NCI-H2227 (cell line): ENCODE results near the gene RCE1.
A peak's percentile ranks its signal among the peaks of the same experiment; 100 is the strongest.

ENCODE experiments used
- DNase-seq: peaks from one replicate; lab custom pipeline; 2025; ENCODE audit not compliant: unreplicated experiment; lab: John Stamatoyannopoulos, UW

Gene RCE1

DNA sequence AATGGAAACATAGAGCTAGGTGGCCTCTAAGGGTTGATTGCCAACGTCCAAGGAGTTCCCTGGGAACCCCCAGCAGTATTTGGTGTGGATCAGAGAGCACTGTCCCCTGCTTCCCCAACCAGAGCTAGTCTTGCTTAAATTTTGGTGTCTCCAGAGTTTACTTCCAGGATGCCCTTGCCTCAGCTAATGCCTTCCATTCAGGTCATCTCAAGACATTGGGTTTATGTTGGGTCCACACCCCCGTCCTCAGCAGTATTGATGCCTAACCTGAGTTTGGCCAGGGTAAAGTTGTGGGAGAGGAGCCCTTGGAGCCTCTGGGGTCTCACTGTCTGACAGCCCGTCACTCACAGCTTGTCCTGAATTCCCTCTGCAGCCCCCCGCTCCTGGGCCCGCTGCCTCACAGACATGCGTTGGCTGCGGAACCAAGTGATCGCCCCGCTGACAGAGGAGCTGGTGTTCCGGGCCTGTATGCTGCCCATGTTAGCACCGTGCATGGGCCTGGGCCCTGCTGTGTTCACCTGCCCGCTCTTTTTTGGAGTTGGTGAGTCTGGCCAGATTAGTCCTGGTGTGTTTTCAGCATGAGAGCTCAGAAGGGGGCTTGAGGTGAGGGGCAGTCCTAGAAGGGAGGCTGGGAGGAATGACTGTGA is 1.4 kb downstream of the RCE1 start:
- DNase-seq = no peak

DNA sequence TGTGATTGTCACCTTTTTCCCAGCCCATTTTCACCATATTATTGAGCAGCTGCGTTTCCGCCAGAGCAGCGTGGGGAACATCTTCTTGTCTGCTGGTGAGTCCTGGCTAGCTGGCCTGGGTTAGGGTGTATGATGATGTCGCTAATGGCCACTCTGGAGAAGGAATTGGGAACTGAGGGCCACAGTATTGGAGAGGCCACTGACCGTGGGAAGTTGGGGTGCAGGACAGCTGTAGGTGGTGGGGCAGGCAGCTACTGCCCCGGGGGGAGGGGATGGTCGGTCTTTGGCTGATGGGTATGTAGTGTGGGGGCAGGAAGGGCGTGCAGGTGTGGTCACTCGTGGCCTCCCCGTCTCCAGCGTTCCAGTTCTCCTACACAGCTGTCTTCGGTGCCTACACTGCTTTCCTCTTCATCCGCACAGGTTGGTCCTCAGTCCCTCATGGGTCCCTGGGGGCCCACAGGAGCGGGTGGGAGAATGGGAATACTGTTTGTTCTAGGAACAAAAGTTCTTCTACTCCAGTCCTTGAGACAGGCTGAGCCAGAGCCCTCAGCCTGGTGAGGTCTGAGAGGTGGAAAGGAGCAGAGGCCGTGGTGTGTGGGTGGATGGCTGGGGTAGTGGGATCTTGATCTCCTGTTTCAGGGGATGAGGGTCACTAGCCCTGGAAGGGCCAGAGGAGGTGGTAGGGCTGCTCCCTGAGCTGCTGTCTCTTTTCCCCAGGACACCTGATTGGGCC is 2.1 kb downstream of the RCE1 start:
- DNase-seq = no peak

DNA sequence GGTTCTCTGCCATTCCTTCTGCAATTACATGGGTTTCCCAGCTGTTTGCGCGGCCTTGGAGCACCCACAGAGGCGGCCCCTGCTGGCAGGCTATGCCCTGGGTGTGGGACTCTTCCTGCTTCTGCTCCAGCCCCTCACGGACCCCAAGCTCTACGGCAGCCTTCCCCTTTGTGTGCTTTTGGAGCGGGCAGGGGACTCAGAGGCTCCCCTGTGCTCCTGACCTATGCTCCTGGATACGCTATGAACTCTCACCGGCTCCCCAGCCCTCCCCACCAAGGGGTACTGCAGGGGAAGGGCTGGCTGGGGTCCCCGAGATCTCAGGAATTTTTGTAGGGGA is 2.6 kb downstream of the RCE1 start:
- no peak for DNase-seq

DNA sequence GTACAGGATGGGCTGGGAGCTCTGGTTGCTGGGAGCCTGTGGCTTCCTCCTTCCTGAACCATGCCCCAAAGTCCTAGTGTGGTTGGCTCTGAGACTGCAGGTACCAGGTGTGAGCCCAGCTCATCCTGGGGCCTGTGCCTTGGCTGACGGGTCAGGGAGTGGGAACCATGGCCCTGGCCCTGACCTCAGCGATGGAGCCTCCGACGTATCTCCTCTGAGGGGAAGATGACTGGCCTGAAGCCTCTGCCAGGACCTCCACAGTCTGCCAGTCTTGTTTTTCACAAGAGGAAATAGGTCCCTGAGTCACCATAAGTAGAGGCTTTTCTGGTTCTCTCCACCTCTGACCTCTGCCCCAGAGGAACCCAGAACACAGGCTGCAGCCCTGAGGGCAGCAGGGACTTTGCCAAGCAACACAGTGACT is 3.4 kb downstream of the RCE1 start:
- DNase-seq = no peak

DNA sequence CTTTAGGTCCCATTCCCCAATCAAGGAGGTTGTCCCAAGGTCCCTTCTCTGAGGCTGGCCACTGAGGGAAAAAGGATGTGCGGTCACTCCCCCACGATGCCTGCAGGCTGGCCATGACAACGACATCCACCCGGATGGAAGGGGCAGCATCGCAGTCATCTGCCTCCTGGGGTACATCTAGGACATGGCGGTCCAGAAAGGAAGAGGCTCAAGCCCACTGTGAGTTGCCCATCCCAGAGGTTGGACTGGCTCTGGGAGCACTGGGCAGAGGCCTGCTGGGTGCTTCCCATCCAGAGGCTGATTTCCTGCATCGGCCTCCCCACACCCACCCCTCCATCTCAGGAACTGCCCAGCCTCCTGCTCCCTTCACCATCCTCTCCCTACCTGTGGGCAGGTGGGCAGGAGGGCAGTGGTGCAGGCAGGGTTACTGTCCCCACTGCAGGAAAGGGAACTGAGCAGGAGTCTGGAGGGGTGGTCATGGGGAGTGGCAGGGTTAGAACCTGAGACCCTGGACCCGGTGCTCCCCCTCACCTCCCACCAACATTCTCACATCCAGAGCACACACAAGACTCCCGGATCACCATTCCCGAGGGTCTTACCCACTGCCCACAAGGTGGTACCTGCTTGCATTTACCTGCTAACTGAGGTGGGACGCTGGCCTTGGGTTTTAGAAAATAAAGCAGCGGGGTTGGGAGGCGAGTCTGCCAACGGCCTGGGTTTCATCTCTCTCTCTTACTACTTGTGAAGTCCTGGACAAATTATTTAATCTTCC is 4.4 kb downstream of the RCE1 start:
- no peak for DNase-seq

DNA sequence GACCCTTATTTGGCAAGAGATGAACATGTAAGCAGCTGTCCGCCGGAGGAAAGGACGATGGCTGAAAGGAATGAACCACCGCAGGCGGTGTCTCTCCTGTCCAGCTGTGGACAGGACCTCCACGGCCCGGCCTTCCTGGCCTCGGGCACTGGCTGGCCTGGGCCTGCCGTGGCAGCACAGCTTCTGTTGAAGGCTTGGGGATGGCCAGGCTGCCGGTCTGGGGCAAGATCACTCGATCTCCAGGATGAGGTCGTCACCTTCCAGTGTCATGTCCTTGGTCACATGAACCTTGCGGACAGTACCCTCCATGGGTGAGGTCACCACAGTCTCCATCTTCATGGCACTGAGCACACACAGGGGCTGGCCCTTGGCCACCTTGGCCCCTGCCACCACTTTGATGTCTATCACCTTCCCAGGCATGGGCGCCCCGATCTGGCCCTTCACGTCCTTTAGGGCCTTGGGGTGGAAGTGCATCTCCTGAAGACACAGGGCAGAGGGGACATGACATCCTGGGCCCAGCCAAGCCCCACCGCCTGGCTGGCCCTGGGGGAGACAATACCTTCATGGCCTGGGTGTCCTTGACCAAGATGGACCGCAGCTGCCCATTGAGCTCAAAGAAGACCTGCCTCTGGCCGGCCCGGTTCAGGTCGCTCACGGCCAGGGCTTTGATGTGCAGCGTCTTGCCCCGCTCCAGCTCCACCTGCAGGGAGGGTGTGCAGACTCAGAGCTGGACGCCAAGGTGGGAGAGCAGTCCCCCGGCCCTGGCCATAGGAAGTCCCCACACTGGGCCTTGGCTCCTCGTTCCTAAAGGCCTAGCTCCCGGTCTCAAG is 5.6 kb downstream of the RCE1 start:
- DNase-seq = no peak

DNA sequence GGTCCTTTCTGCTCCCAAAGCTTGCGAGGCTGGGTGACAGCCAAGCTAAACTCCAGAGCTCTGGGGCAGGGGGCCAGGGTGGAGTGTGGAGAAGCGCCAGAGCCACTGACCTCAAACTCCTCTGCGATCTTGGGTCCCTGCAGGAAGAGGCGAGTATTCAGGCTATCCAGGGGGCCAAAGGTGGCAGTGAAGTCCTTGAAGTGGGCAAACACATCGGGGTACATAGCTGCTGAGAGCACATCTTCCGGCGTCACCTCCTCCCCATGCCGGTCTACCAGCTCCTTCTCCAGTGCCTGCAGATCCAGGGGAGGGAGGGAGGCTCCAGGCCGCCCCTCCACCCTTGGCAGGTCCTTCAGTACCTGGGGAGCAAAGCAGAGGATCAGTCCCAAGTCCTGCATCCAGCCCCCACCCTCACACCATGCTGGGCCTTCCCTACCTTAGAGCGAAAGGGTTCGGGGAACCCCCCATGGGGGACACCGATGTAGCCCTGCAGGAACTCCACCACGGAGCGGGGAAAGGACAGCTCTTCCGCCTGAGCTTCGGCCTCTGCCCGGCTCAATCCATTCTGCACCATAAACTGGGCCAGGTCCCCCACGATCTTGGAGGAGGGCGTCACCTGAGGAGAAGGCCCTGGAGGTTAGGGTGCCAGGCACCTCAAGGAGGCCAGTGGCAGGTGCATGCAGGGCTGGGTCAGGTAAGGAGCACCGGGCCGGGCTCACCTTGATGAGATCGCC is 6.4 kb downstream of the RCE1 start:
- no peak for DNase-seq

DNA sequence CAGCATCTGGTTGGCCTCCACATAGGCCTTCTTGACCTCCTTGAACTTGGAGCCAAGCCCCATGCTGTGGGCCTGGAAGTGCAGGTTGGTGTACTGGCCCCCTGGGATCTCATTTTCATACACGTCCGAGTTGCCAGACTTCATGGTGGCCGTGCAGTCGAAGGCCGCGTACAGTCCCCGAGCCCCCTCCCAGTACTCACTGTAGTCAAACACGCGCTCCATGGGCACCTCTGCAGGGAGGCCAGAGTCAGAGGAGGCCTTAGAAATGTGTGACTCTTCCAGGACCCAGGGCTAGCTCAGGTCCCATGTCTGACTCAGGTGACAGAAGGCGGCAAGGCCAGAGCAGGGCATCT is 7.0 kb downstream of the RCE1 start:
- DNase-seq = no peak

DNA sequence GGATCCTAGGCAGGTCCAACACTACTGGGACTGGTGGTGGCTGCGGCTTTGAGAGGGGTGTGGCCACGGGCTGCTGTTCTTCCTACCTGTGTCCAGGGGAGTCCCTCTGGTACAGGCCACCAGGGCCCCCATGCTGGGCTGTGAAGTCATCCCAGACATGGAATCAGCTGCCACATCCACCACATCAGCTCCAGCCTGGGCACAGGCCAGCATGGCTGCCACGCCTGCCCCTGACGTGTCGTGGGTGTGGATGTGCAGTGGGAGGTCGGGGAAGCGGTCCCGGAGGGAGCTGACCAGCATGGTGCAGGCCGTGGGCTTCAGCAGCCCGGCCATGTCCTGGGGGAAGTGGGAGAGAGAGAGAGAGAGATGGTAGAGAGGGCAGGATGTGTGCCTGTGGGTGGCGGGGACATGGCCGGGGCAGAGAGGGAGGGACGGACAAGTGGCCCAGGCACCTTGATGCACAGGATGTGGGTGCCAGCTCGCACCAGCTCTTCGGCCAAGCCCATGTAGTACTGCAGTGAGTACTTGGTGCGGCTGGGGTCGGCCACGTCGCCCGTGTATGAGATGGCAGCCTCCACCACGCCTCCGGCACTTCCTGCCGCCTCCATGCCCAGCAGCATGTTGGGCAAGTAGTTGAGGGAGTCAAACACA is 7.5 kb downstream of the RCE1 start:
- DNase-seq = no peak

DNA sequence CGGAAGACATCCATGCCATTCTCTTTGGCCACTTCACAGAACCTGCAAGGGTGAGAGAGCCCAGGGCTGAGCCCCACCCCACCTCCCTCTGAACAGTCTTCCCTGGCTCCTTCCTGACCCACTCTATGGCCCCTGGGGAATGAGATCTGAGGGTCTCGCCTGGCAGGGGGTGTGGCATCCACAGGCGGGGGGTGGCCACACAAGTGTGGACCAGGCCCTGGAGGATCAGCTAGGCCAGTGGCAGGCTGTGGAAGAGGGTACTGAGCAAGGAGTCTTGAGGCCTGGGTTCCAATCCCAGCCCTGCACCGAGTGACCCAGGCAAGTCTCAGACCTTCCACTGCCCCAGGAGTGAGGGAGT is 8.0 kb downstream of the RCE1 start:
- no peak for DNase-seq

DNA sequence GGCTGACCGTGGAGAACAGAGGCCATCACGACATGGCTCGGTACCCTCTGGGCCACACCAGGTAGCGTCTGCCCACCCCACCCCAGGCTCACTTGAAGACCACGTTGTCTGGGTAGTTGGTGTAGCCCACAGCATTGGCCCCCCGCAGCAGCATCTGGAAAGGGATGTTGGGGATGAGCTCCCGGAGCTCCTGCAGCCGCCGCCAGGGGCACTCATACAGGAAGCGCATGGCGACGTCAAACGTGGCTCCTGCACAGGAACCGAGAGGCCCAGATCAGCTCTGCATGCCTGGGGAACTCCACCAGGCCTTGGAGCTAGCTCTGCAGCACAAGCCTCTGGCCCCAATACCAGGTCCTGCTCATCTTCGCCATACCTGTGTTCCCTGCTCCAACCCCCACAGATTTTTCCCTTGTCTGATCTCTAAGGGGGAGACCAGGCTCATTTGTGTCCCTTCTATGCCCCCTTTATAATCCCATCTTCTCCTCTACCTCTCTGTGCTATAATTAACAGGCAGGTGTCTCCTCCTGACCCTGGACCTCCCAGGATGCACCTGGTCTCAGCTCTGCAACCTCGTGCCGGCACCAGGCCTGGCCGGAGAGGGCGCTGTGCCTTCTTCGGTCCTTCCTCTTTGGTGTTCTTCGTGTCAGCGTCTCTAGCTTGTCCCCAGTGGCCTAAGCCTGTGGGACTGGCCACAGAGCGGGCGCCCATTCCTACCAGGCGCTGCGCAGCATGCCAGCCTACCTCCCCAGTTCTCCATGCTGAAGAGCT is 8.6 kb downstream of the RCE1 start:
- no peak for DNase-seq

DNA sequence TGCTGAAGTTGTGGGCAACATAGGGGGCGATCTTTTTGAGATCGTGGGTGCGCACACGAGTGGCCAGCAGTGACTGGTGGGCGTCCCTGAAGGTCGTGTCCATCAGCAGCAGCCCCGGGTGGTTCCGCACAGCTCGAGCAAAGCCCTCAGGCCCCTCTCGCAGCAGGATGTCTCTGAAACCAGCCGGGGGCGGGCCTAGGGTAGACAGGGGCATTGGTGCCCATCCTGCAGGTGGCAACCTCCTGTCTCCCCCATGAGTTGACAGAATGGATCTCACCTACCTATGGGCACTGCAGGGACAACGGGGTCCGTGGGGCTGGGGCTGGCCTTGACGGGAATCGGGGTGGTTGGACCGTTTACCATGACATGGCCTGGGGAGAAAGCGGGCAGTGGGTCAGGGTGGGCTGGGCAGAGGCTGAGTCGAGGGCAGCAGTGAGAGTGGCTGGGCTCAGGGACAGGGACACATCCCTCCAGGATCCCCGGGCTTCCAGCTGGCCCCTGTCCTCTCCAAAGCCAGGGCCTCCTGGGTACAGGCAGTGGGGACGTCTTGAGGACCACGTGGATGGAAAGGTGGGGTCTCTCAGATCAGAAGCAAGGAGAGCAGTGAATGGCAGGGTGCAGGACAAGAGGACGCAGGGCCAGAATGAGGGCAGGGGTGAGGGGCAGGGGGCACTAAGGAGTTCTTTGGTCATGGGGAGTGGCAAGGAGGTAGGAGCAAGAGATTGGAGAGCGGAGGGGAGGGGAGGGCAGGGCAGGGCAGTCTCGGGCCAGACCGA is 9.4 kb downstream of the RCE1 start:
- DNase-seq = no peak

DNA sequence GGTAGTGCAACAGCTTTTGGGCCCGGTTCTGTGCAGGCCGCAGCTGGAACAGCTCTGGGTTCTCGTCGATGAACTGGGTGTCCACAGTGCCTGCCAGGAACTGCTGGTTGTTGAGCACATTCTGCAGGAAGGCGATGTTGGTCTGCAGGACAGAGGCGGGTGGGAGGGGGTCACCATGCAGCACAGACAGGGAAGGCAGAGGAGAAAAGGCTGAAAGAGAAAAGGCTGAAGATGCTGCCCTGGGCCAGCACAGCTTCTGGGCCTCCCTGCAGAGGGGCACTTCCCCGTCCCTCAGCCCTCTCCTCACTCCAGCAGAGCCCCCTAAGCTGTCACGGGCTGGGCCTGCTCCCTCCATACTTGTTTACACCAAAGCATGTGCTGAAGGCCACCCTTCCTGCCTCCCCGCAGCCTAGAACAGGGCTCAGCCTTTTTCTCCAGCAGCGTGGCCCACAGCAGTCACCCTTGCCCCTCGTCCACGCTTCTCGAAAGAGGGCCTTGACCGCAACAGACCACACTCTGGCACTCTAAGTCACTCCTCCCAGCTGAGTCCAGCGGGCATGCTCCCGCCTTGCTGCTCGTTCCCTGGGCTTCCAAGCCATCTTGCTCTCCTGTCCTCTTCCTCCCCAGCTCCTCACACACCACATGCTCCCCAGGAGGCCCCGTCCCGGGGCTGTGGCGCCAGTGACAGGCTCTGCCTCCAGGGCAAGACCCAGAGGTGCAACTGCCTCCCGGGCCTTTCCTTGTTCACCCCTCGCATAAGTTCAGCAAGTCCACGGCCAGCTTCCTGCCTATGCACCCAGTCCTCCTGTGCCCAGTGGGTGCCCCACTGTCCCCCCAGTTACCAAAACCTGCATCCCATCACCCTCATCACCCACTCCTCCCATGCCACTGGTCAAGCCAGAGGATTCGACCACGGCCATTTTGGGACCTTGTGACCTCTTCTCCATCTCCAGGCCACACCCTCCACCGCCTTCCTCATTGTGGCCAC is 10.3 kb downstream of the RCE1 start:
- DNase-seq = no peak

DNA sequence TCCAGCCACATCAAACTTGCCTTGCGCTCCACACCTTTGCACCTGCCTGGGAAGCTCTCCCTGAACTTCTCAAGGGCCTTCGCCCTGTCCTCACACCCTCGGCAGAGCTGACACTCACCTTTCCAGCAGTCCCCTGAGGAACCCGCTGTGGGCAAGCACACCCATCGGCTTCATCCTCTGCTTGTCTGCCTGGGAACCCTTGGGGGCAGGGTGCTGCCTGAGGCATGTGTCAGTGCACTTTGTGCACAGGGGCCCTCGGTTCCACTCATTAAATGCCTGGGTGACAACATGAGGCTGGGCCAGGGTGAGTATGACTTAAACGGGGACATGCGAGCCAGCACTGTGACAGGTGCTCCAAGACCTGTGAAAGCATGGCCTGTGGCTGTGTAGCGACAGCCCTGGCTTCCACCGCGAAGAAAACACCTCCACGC is 11.0 kb downstream of the RCE1 start:
- no peak for DNase-seq

DNA sequence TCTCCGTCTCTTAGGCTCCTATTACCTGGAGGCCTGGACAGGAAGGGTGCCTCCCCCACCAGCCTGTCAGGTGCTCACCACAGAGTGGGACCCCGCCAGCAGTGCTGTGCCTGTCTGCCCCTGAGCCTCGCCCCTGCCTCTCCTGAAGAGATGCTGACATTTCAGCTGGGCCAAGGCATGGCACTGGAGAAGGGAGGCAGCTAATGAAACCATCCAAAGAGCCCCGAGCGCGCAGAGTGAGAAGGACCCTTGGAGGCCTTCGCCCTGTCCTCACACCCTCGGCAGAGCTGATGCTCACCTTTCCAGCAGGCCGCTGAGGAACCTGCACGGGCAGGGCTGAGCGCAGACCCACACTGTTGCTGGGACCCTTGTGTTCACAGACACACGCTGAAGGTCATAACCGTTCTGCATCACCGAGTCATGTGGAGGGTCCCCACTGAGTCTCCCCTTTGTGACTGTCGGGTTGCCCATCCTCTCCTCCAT is 11.5 kb downstream of the RCE1 start:
- no peak for DNase-seq

DNA sequence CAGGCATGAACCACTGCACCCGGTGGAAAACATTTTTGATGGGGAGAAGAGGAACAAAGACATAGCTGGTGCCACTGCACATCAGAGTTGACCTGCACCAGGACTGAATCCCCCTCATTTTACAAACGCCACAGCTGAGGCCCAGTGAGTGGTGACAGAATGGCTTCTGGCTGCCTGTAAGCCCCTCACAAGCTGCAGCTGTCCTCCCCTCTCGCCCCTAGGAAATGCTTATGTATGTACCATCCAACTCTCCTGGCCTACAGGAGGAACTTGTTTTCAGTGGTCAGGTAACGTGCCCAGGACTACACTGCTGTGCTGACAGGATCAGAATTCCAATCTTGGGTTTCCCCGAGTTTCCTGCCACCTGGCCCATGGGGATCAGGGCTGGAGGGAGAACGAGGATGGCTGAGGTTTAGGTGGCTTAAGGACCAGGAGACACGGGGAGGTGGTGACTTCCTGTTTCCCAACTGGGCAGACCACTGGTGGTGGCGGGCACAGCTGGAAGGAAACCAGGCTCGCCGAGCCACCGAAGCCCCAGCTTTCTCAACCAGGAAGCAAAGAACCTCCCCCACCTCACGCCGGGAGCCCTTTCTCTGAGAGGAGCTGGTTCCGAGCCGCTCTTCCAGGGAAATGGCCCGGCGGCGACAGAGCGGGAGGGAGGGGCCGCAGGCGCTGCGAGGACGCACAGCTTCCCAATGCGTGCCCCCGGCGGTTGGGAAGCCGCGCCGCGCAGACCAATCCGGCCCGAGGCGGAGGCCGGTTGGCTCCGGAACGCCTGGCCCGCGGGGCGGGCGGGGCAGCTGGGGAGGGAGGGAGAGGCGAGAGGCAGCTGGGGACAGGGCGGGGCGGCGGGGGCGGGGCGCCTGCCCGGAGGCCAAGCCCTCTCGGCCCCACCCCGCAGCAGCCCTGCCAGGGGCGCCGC is 12.6 kb downstream of the RCE1 start:
- peak; percentile 97 for DNase-seq
